IPS-NIHi11 (cell line): ENCODE measurements around the gene SRPK2.

Experiments
- DNase-seq: peaks from one replicate; pipeline ENCODE4 v3.0.0; 2012; ENCODE audit warnings: mixed read lengths, low spot score

SRPK2 gene

GRCh38 chr7:105191331-105191730 is 197.4 kb downstream of the SRPK2 start:
- DNase-seq, result no peak

GRCh38 chr7:105189859-105190492 is 198.7 kb downstream of the SRPK2 start:
- no peak for DNase-seq

- no peak for DNase-seq
These were observed 200.5 kb downstream of the SRPK2 start for GRCh38 chr7:105188201-105188600.

- DNase-seq, result no peak
These were observed 201.2 kb downstream of the SRPK2 start for GRCh38 chr7:105187302-105188169.

- DNase-seq, result no peak
These were observed 203.3 kb downstream of the SRPK2 start for GRCh38 chr7:105185290-105186010.

GRCh38 chr7:105180002-105180401 is 208.7 kb downstream of the SRPK2 start:
- no peak for DNase-seq

GRCh38 chr7:105178928-105179541 is 209.7 kb downstream of the SRPK2 start:
- no peak for DNase-seq

GRCh38 chr7:105178177-105178576 is 210.5 kb downstream of the SRPK2 start:
- no peak for DNase-seq

GRCh38 chr7:105177026-105177425 is 211.7 kb downstream of the SRPK2 start:
- DNase-seq, result no peak

- DNase-seq, result no peak
These were observed 215.1 kb downstream of the SRPK2 start for GRCh38 chr7:105173586-105173985.

GRCh38 chr7:105164751-105165150 is 224.0 kb downstream of the SRPK2 start:
- DNase-seq, result no peak

GRCh38 chr7:105163718-105164117 is 225.0 kb downstream of the SRPK2 start:
- no peak for DNase-seq

- no peak for DNase-seq
These were observed 227.4 kb downstream of the SRPK2 start for GRCh38 chr7:105161366-105161765.

- no peak for DNase-seq
These were observed 231.4 kb downstream of the SRPK2 start for GRCh38 chr7:105157278-105157677.

GRCh38 chr7:105156731-105157130 is 232.0 kb downstream of the SRPK2 start:
- DNase-seq, result no peak

- no peak for DNase-seq
These were observed 234.6 kb downstream of the SRPK2 start for GRCh38 chr7:105154084-105154483.

GRCh38 chr7:105153531-105153930 is 235.2 kb downstream of the SRPK2 start:
- no peak for DNase-seq

- DNase-seq, result no peak
These were observed 237.6 kb downstream of the SRPK2 start for GRCh38 chr7:105151152-105151551.

GRCh38 chr7:105149827-105150226 is 238.9 kb downstream of the SRPK2 start:
- DNase-seq, result no peak

GRCh38 chr7:105141068-105141467 is 247.7 kb downstream of the SRPK2 start:
- DNase-seq, result peak; percentile 60

GRCh38 chr7:105139381-105139780 is 249.3 kb downstream of the SRPK2 start:
- no peak for DNase-seq

GRCh38 chr7:105137898-105138297 is 250.8 kb downstream of the SRPK2 start:
- no peak for DNase-seq
